HG03457 (cell line): Measurements from ENCODE around the gene KLF2.
"Not testable (repeated sequence)": the region's sequence is repeated elsewhere in the genome, so short reads cannot be mapped to it uniquely, and the experiment has no call there.

Experiments
- ATAC-seq: cut with Tn5 transposase; IDR thresholded peaks from one replicate; pipeline ENCODE4 v1.9.1; 2021; ENCODE audit warnings: moderate number of reproducible peaks; ENCODE audit not compliant: unreplicated experiment

Gene KLF2

GRCh38 chr19:16324384-16325160 is at the start of gene KLF2:
TSS of gene KLF2 (plus strand) at chr19:16324826. CDS start at chr19:16324924, 98 bp downstream.
- ATAC-seq, result peak; percentile 54

GRCh38 chr19:16280306-16280705 is 44.3 kb upstream of the KLF2 start:
- no peak for ATAC-seq

- ATAC-seq, result no peak
These were observed 42.9 kb upstream of the KLF2 start for GRCh38 chr19:16281743-16282142.

- no peak for ATAC-seq
These were observed 41.2 kb upstream of the KLF2 start for GRCh38 chr19:16283210-16284061.

GRCh38 chr19:16284505-16284904 is 40.1 kb upstream of the KLF2 start:
- ATAC-seq, result no peak

- not testable (repeated sequence) for ATAC-seq
These were observed 39.5 kb upstream of the KLF2 start for GRCh38 chr19:16285079-16285478.

- ATAC-seq, result no peak
These were observed 38.7 kb upstream of the KLF2 start for GRCh38 chr19:16285769-16286498.

- ATAC-seq, result no peak
These were observed 36.1 kb upstream of the KLF2 start for GRCh38 chr19:16288544-16288943.

- ATAC-seq, result no peak
These were observed 35.0 kb upstream of the KLF2 start for GRCh38 chr19:16289594-16289993.

GRCh38 chr19:16290692-16291091 is 33.9 kb upstream of the KLF2 start:
- no peak for ATAC-seq

- no peak for ATAC-seq
These were observed 31.2 kb upstream of the KLF2 start for GRCh38 chr19:16293118-16294091.

GRCh38 chr19:16295057-16295456 is 29.6 kb upstream of the KLF2 start:
- ATAC-seq, result no peak

GRCh38 chr19:16296713-16297112 is 27.9 kb upstream of the KLF2 start:
- no peak for ATAC-seq

GRCh38 chr19:16297575-16298178 is 26.9 kb upstream of the KLF2 start:
- ATAC-seq, result no peak

- no peak for ATAC-seq
These were observed 26.3 kb upstream of the KLF2 start for GRCh38 chr19:16298334-16298733.

- no peak for ATAC-seq
These were observed 22.5 kb upstream of the KLF2 start for GRCh38 chr19:16301999-16302694.

- no peak for ATAC-seq
These were observed 20.9 kb upstream of the KLF2 start for GRCh38 chr19:16303755-16304154.

GRCh38 chr19:16304511-16304910 is 20.1 kb upstream of the KLF2 start:
- ATAC-seq, result not testable (repeated sequence)

- ATAC-seq, result not testable (repeated sequence)
These were observed 19.6 kb upstream of the KLF2 start for GRCh38 chr19:16305060-16305459.
